K562 (cell line): ENCODE results near the gene MGAT5. TPM values are rescaled to one million over a fixed set of nuclear protein-coding genes. Genes with fewer than 3 reads are reported as not detected.

Source experiments
- ATAC-seq: fragments of 200-7000 bp; cut with Tn5 transposase; 3 replicates; pipeline ENCODE4 v1.9.1; 2020; ENCODE audit warnings: moderate library complexity
- BruUV-seq: library from RNA; stranded (reverse); fragments of 400-500 nt; replicated peaks from 2 replicates; lab custom pipeline; 2021; lab: Mats Ljungman, UMichigan
- CTCF ChIA-PET: fragments of 300-600 bp; formaldehyde crosslinking; extraction: SDS; loops from one replicate; lab custom pipeline; 2021; ENCODE audit warnings: low intra/inter-chr PET ratio; lab: Yijun Ruan, JAX
- POLR2A ChIA-PET: fragments of 300-600, 350-650 bp; sonication (Branson Sonifier 250); formaldehyde crosslinking; extraction: SDS; loops from one replicate; lab custom pipeline; 2021; ENCODE audit warnings: antibody characterized with exemption, inconsistent platforms; lab: Yijun Ruan, JAX
- DNase-seq, 4 experiments: peaks; one replicate each; pipeline versions ENCODE4 v3.0.0 to v3.0.0-alpha.2; 2011 to 2018; ENCODE audit warnings: low spot score in 3 of 4, mixed read lengths in 3 of 4; ENCODE audit errors: extremely low read depth in 1 of 4
- FAIRE-seq: peaks from 2 replicates; lab custom pipeline; 2011; peaks lifted over from hg19 to GRCh38; lab: Jason Lieb, UNC
- H2AFZ ChIP-seq: 2 replicates; pipeline ENCODE4 v1.6.0; 2011; ENCODE audit warnings: low read depth, low read length, control low read depth, inconsistent platforms
- H3K27ac ChIP-seq: fragments of 200-600 bp; 3 replicates; pipeline ENCODE4 v1.8.0; 2011; ENCODE audit warnings: low read depth, mild to moderate bottlenecking, control low read depth, inconsistent platforms, low read length, moderate library complexity, mixed read lengths; ENCODE audit errors: extremely low read depth
- H3K27me3 ChIP-seq, 2 experiments: fragments of 300-600 bp in 1 of 2; 2 replicates in 1 of 2; 3 replicates in 1 of 2; pipeline versions ENCODE4 v1.6.0 to v1.8.0; 2011; ENCODE audit warnings: inconsistent platforms in 2 of 2, low read length in 2 of 2, mild to moderate bottlenecking in 1 of 2, mixed read lengths in 1 of 2, moderate library complexity in 1 of 2; ENCODE audit not compliant: control insufficient read depth in 2 of 2, insufficient read depth in 2 of 2
- H3K36me3 ChIP-seq: fragments of 300-600 bp; 3 replicates; pipeline ENCODE4 v1.8.0; 2011; ENCODE audit warnings: mild to moderate bottlenecking, low read length, inconsistent platforms; ENCODE audit not compliant: control insufficient read depth, insufficient read depth
- H3K4me1 ChIP-seq, 2 experiments: fragments of 200-600 bp in 1 of 2; replicated peaks in 1 of 2; 2 replicates in 1 of 2; 3 replicates in 1 of 2; pipeline versions ENCODE4 v1.5.1 to v1.8.0; 2011; ENCODE audit warnings: inconsistent platforms in 2 of 2, low read length in 2 of 2, mild to moderate bottlenecking in 1 of 2, mixed read lengths in 1 of 2, moderate library complexity in 1 of 2; ENCODE audit not compliant: control insufficient read depth in 2 of 2, insufficient read depth in 2 of 2
- H3K4me2 ChIP-seq: 2 replicates; pipeline ENCODE4 v1.6.1; 2011; ENCODE audit warnings: low read length, control low read depth, inconsistent platforms, mixed read lengths; ENCODE audit not compliant: insufficient read depth
- H3K4me3 ChIP-seq: fragments of 200-600 bp; sonication (generic), shearing (Covaris generic); 2 replicates; pipeline ENCODE4 v1.5.1; 2016; ENCODE audit warnings: control low read depth, inconsistent platforms
- H3K79me2 ChIP-seq: fragments of 200-600 bp; 3 replicates; pipeline ENCODE4 v1.8.0; 2011; ENCODE audit warnings: low read length, inconsistent platforms; ENCODE audit not compliant: control insufficient read depth, insufficient read depth
- H3K9ac ChIP-seq, 2 experiments: 2 replicates each; pipeline versions ENCODE4 v1.6.0 to v1.6.1; 2011; ENCODE audit warnings: low read depth in 2 of 2, low read length in 2 of 2, control low read depth in 1 of 2, inconsistent platforms in 1 of 2, mild to moderate bottlenecking in 1 of 2, mixed read lengths in 1 of 2; ENCODE audit not compliant: insufficient read depth in 1 of 2
- H3K9me1 ChIP-seq: one replicate; pipeline ENCODE4 v1.6.0; 2011; ENCODE audit warnings: inconsistent platforms, mild to moderate bottlenecking, low read length, moderate library complexity; ENCODE audit not compliant: control insufficient read depth, insufficient read depth
- H3K9me3 ChIP-seq: replicated peaks from 2 replicates; pipeline ENCODE4 v1.5.1; 2011; ENCODE audit warnings: low read depth, low read length, inconsistent platforms; ENCODE audit not compliant: control insufficient read depth, insufficient read depth
- H4K20me1 ChIP-seq: replicated peaks from 2 replicates; pipeline ENCODE4 v1.6.1; 2011; ENCODE audit warnings: low read length, inconsistent platforms, mixed read lengths; ENCODE audit not compliant: control insufficient read depth, insufficient read depth
- ARID3B ChIP-seq: fragments of 250-450 bp; sonication (Bioruptor Pico); IDR thresholded peaks from 2 replicates; pipeline ENCODE4 v1.4.0; 2020; ENCODE audit warnings: borderline replicate concordance
- ATF2 ChIP-seq: sonication (generic); formaldehyde crosslinking; IDR thresholded peaks from 2 replicates; pipeline ENCODE4 v1.8.1; 2022; ENCODE audit warnings: missing genetic modification reagents
- CHAMP1 ChIP-seq: fragments of 450-650 bp; IDR thresholded peaks from 2 replicates; pipeline ENCODE4 v1.6.1; 2016; ENCODE audit warnings: mild to moderate bottlenecking
- CREB3 ChIP-seq: fragments of 450-650 bp; conservative IDR thresholded peaks from 2 replicates; pipeline ENCODE4 v1.6.1; 2016; ENCODE audit warnings: missing genetic modification characterization, low read depth, mild to moderate bottlenecking, missing compliant biosample characterization, moderate library complexity
- GABPB1 ChIP-seq: sonication (generic); formaldehyde crosslinking; IDR thresholded peaks from 2 replicates; pipeline ENCODE4 v1.8.0; 2022; ENCODE audit warnings: mild to moderate bottlenecking, missing genetic modification reagents
- NELFE ChIP-seq: IDR thresholded peaks from 2 replicates; pipeline ENCODE4 v1.6.1; 2011; ENCODE audit warnings: mild to moderate bottlenecking; ENCODE audit not compliant: insufficient read depth, insufficient read length
- NFIC ChIP-seq: fragments of 450-650 bp; IDR thresholded peaks from 2 replicates; pipeline ENCODE4 v1.6.1; 2017; ENCODE audit warnings: mild to moderate bottlenecking, inconsistent platforms
- SAP30 ChIP-seq: fragments of 200-600 bp; sonication (generic); IDR thresholded peaks from 2 replicates; pipeline ENCODE4 v1.6.1; 2012; ENCODE audit warnings: borderline replicate concordance, low read depth, mild to moderate bottlenecking, moderate library complexity, low read length, control low read depth, inconsistent platforms; ENCODE audit not compliant: insufficient read depth, poor library complexity, severe bottlenecking
- WHSC1 ChIP-seq: IDR thresholded peaks from one replicate; pipeline ENCODE4 v1.6.1; 2012; ENCODE audit warnings: low read length, control low read depth, inconsistent platforms
- ZNF584 ChIP-seq: fragments of 200-800 bp; sonication (Bioruptor generic); IDR thresholded peaks from 2 replicates; pipeline ENCODE4 v1.6.1; 2016; ENCODE audit warnings: low read depth, mild to moderate bottlenecking, missing genetic modification characterization, missing compliant biosample characterization
- ZNF75A ChIP-seq: fragments of 450-650 bp; formaldehyde crosslinking; IDR thresholded peaks from 2 replicates; pipeline ENCODE4 v1.4.0; 2020; ENCODE audit warnings: mild to moderate bottlenecking
- ZSCAN32 ChIP-seq: fragments of 450-650 bp; formaldehyde crosslinking; IDR thresholded peaks from 2 replicates; pipeline ENCODE4 v1.4.0; 2020; ENCODE audit warnings: mild to moderate bottlenecking, moderate library complexity
- WGBS: fragments of 100-300 bp; shearing (Covaris generic); methylation state at CpG from one replicate; pipeline ENCODE4 v1.1.6; 2016; ENCODE audit warnings: low coverage, mixed read lengths; ENCODE audit not compliant: insufficient coverage; ENCODE audit errors: missing lambda C conversion rate; 5-methylcytosine and 5-hydroxymethylcytosine counted together
- in situ Hi-C: fragments of 300-500 bp; cut with MboI; formaldehyde crosslinking; loops from 4 replicates; pipeline ENCODE4 v1.15.0; 2018; ENCODE audit warnings: inconsistent platforms, mixed read lengths
- intact Hi-C: fragments of 100-400 bp; cut with micrococcal nuclease; formaldehyde crosslinking; loops from 2 replicates; pipeline ENCODE4 v1.14.2; 2022
- polyA plus RNA-seq, 8 experiments: library from polyadenylated mRNA; depleted of rRNA in 4 of 8; stranded (reverse) in 5 of 8; unstranded in 3 of 8; fragments of >200 nt; fragmentation: Nextera tagmentation in 2 of 8; fragmentation: Illumina TruSeq in 1 of 8; extraction: Ambion mirVana in 2 of 8; extraction: Trizol in 1 of 8; gene quantifications; 2 replicates each; pipeline versions ENCODE4 v1.2.1 to v1.2.3, GENCODE V29; 2011 to 2014; ENCODE audit warnings: inconsistent platforms in 1 of 8, missing spikeins in 1 of 8
- total RNA-seq, 7 experiments: library from RNA; depleted of rRNA in 6 of 7; stranded (reverse); fragments of >200 nt in 6 of 7; fragmentation: Illumina TruSeq in 2 of 7; extraction: Trizol in 2 of 7; gene quantifications; 2 replicates each; pipeline versions ENCODE4 v1.2.1 to v1.2.3, GENCODE V29; 2011 to 2021; ENCODE audit warnings: low replicate concordance in 1 of 7

Gene MGAT5
- total and polyA plus RNA-seq, 9 of the 15 experiments (the other 6 are each of a cell fraction or from before 2014, with no cell fraction given), result 1.6 to 18.6 (median 11.1) TPM

GRCh38 chr2:134218930-134219658 lies 34.8 kb upstream of the MGAT5 start (continued):
- TF ChIP-seq ZNF75A (peak; percentile 68; the same call in 1 of the 2 replicates), GABPB1 (CRISPR knock-in tag) (0 out of 2 replicates have a peak, but pooled peaks have one; percentile 18)

DNA sequence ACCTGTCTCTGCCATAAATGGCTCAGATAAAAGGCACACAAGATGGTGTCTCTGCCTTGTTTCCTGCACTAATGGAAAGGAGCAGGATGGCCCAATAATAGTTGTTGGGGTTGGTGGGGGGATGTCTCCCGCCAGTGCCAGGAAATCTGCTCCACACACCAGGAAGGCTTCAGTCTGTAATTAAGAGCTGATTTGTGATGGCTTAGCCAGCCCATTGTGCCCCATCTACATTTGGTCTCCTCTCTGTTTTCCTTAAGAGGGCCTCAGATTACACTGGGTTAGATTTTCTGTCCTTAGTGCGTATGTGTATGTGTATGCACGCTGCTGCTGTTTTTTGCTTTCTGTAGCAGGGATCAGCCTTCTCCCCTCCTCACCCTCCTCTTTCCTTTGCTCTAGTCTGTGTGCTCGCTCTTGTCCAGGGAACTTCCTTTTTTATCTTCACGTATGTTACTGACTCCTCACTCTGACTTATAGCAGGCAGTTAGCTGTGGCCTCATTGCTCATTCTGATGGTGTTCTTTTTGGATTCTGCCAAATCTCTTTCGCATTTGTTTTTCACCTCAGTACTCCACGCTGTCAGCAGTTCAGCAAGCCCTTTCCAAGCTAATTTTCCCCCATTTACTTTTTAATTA lies 33.4 kb upstream of the MGAT5 start:
- POLR2A ChIA-PET, result interaction anchor here (0.9 kb wide), 1 partner anchor 11 kb away, joined by 3 read pairs; no protein-coding TSS in a partner anchor
- BruUV-seq, result no TSS peak
- no peaks in the 10 kb centered on the region for H3K27me3 ChIP-seq
- H3K36me3 ChIP-seq, result no peaks in the 10 kb centered on the region
- H4K20me1 ChIP-seq, result peaks cover 5% of the 10 kb centered on the region; the same call in 1 of the 2 replicates
- ATAC-seq (0 out of 3 replicates have a peak, but pooled peaks have one; percentile 47), DNase-seq (no peak), FAIRE-seq (no peak)
- H3K4me2 ChIP-seq, result no peak overlapping the region
- no peak overlapping the region for H3K4me3 ChIP-seq
- 0 out of 3 replicates have a peak, but pooled peaks cover 2% of the 10 kb centered on the region for H3K79me2 ChIP-seq
- H3K27ac ChIP-seq, result no peak overlapping the region
- H3K9me3 ChIP-seq, result no peaks in the 10 kb centered on the region
- in situ Hi-C loops, result no loop called here
- H3K9ac ChIP-seq, result no peak overlapping the region
- CTCF ChIA-PET, result no interaction called here
- no peaks in the 10 kb centered on the region for H3K9me1 ChIP-seq
- intact Hi-C loops, result no loop called here
- no peak overlapping the region for H2AFZ ChIP-seq
- 27% methylated on average over 7 of the region's 7 CpGs for WGBS
- H3K4me1 ChIP-seq, result peaks cover 4 to 21% of the 10 kb centered on the region in 2 experiments; a peak in 3 of 5 replicates
- no peak for TF ChIP-seq ZNF584
- TF ChIP-seq CREB3, result no peak
- TF ChIP-seq ATF2 (CRISPR knock-in tag), result no peak
- no peak for TF ChIP-seq NELFE
- no peak for TF ChIP-seq NFIC
- TF ChIP-seq SAP30, result no peak
- no peak for TF ChIP-seq ZSCAN32
- no peak for TF ChIP-seq CHAMP1
- no peak for TF ChIP-seq ARID3B (CRISPR knock-in tag)
- TF ChIP-seq WHSC1, result no peak
